HUES48 (cell line): ENCODE data around the gene INPP5J.

Experiments
- H3K27ac ChIP-seq: one replicate; pipeline ENCODE4 v1.7.0; 2013; ENCODE audit warnings: low read depth, low read length, inconsistent platforms
- H3K27me3 ChIP-seq: 2 replicates; pipeline ENCODE4 v1.6.1; 2013; ENCODE audit warnings: mild to moderate bottlenecking, low read length; ENCODE audit not compliant: control insufficient read depth, insufficient read depth
- H3K36me3 ChIP-seq: 2 replicates; pipeline ENCODE4 v1.6.1; 2013; ENCODE audit warnings: low read length; ENCODE audit not compliant: control insufficient read depth, insufficient read depth
- H3K4me1 ChIP-seq: 2 replicates; pipeline ENCODE4 v1.6.1; 2013; ENCODE audit warnings: mild to moderate bottlenecking, low read length; ENCODE audit not compliant: control insufficient read depth, insufficient read depth
- H3K4me3 ChIP-seq: 2 replicates; pipeline ENCODE4 v1.5.1; 2013; ENCODE audit warnings: mild to moderate bottlenecking, low read depth, low read length
- H3K9ac ChIP-seq: 2 replicates; pipeline ENCODE4 v1.6.1; 2013; ENCODE audit warnings: mild to moderate bottlenecking, low read depth, low read length, moderate library complexity
- H3K9me3 ChIP-seq: 2 replicates; pipeline ENCODE4 v1.6.1; 2013; ENCODE audit warnings: low read length; ENCODE audit not compliant: control insufficient read depth, insufficient read depth

Gene INPP5J

GRCh38 chr22:31119026-31119717 lies 3.6 kb upstream of the INPP5J start:
- Histone ChIP-seq H3K27ac (no peak overlapping the region), H3K4me1 (peaks cover 12% of the 10 kb centered on the region), H3K9ac (no peak overlapping the region)

GRCh38 chr22:31120230-31120629 lies 2.5 kb upstream of the INPP5J start:
- Histone ChIP-seq H3K4me3 (no peak overlapping the region), H3K27me3 (no peaks in the 10 kb centered on the region), H3K9me3 (no peaks in the 10 kb centered on the region), H3K36me3 (no peaks in the 10 kb centered on the region), H3K27ac (no peak overlapping the region), H3K9ac (no peak overlapping the region), H3K4me1 (peaks cover 12% of the 10 kb centered on the region)

More at GRCh38 chr22:31119026-31119717, 3.6 kb upstream of the INPP5J start:
- no peaks in the 10 kb centered on the region for H3K36me3 ChIP-seq
- no peaks in the 10 kb centered on the region for H3K27me3 ChIP-seq
- no peaks in the 10 kb centered on the region for H3K9me3 ChIP-seq
- no peak overlapping the region for H3K4me3 ChIP-seq

GRCh38 chr22:31120642-31121041 lies 2.1 kb upstream of the INPP5J start:
- Histone ChIP-seq H3K9ac (no peak overlapping the region), H3K4me3 (no peak overlapping the region), H3K36me3 (no peaks in the 10 kb centered on the region), H3K27me3 (no peaks in the 10 kb centered on the region), H3K27ac (no peak overlapping the region), H3K4me1 (peaks cover 12% of the 10 kb centered on the region), H3K9me3 (no peaks in the 10 kb centered on the region)

- peaks cover 12% of the 10 kb centered on the region for H3K4me1 ChIP-seq
- H3K9me3 ChIP-seq: no peaks in the 10 kb centered on the region
- no peak overlapping the region for H3K27ac ChIP-seq
- H3K9ac ChIP-seq: no peak overlapping the region
- no peaks in the 10 kb centered on the region for H3K27me3 ChIP-seq
- no peak overlapping the region for H3K4me3 ChIP-seq
- no peaks in the 10 kb centered on the region for H3K36me3 ChIP-seq
Observed at GRCh38 chr22:31121403-31121802, 1.4 kb upstream of the INPP5J start.

GRCh38 chr22:31122196-31122531 lies 602 bp upstream of the INPP5J start:
- H3K27me3 ChIP-seq: no peaks in the 10 kb centered on the region
- peaks cover 12% of the 10 kb centered on the region for H3K4me1 ChIP-seq
- H3K4me3 ChIP-seq: no peak overlapping the region
- no peak overlapping the region for H3K9ac ChIP-seq
- H3K27ac ChIP-seq: no peak overlapping the region
- no peaks in the 10 kb centered on the region for H3K9me3 ChIP-seq
- H3K36me3 ChIP-seq: no peaks in the 10 kb centered on the region

GRCh38 chr22:31123292-31123602 lies 481 bp downstream of the INPP5J start:
- Histone ChIP-seq H3K9me3 (no peaks in the 10 kb centered on the region), H3K27me3 (no peaks in the 10 kb centered on the region), H3K9ac (peak overlapping the region; percentile 25; the same call in 1 of the 2 replicates), H3K36me3 (no peaks in the 10 kb centered on the region), H3K27ac (no peak overlapping the region), H3K4me3 (peak overlapping the region; percentile 69), H3K4me1 (peaks cover 12% of the 10 kb centered on the region)

- no peaks in the 10 kb centered on the region for H3K36me3 ChIP-seq
- H3K27ac ChIP-seq: no peak overlapping the region
- no peaks in the 10 kb centered on the region for H3K9me3 ChIP-seq
- H3K4me1 ChIP-seq: peaks cover 12% of the 10 kb centered on the region
- H3K9ac ChIP-seq: no peak overlapping the region
- H3K27me3 ChIP-seq: no peaks in the 10 kb centered on the region
- no peak overlapping the region for H3K4me3 ChIP-seq
Observed at GRCh38 chr22:31124290-31124689, 1.5 kb downstream of the INPP5J start.

- no peaks in the 10 kb centered on the region for H3K9me3 ChIP-seq
- H3K4me3 ChIP-seq: no peak overlapping the region
- H3K9ac ChIP-seq: no peak overlapping the region
Observed at GRCh38 chr22:31124811-31125465, 2.2 kb downstream of the INPP5J start.

GRCh38 chr22:31125521-31126117 lies 2.9 kb downstream of the INPP5J start:
- Histone ChIP-seq H3K9ac (no peak overlapping the region), H3K27me3 (no peaks in the 10 kb centered on the region), H3K36me3 (no peaks in the 10 kb centered on the region), H3K4me3 (no peak overlapping the region), H3K4me1 (peaks cover 12% of the 10 kb centered on the region), H3K27ac (no peak overlapping the region), H3K9me3 (no peaks in the 10 kb centered on the region)

More at GRCh38 chr22:31124811-31125465, 2.2 kb downstream of the INPP5J start:
- no peak overlapping the region for H3K27ac ChIP-seq
- H3K36me3 ChIP-seq: no peaks in the 10 kb centered on the region
- peaks cover 12% of the 10 kb centered on the region for H3K4me1 ChIP-seq
- H3K27me3 ChIP-seq: no peaks in the 10 kb centered on the region

GRCh38 chr22:31126128-31126868 lies 3.5 kb downstream of the INPP5J start:
- Histone ChIP-seq H3K9ac (no peak overlapping the region), H3K36me3 (no peaks in the 10 kb centered on the region), H3K4me1 (peaks cover 12% of the 10 kb centered on the region), H3K27me3 (no peaks in the 10 kb centered on the region), H3K27ac (no peak overlapping the region), H3K4me3 (no peak overlapping the region), H3K9me3 (no peaks in the 10 kb centered on the region)

- H3K27me3 ChIP-seq: no peaks in the 10 kb centered on the region
- H3K4me1 ChIP-seq: peaks cover 12% of the 10 kb centered on the region
- H3K36me3 ChIP-seq: no peaks in the 10 kb centered on the region
- no peak overlapping the region for H3K27ac ChIP-seq
- no peak overlapping the region for H3K4me3 ChIP-seq
- H3K9me3 ChIP-seq: no peaks in the 10 kb centered on the region
- H3K9ac ChIP-seq: no peak overlapping the region
Observed at GRCh38 chr22:31126869-31127175, 4.1 kb downstream of the INPP5J start.
